Cardiac septum (tissue), 1 donor: ENCODE measurements around the gene CNST. TPM values are rescaled to one million over a fixed set of nuclear protein-coding genes. Genes with fewer than 3 reads are reported as not detected.
"Not testable (repeated sequence)": the region's sequence is repeated elsewhere in the genome, so short reads cannot be mapped to it uniquely, and the experiment has no call there.

Source experiments
- DNase-seq: peaks from one replicate; pipeline ENCODE4 v3.0.0-alpha.2; 2020; ENCODE audit warnings: low spot score
- intact Hi-C: fragments of 100-400 bp; cut with DNase I; formaldehyde crosslinking; loops from one replicate; pipeline ENCODE4 v1.14.0; 2022
- total RNA-seq: library from RNA; stranded (reverse); fragmentation: NEBNext Ultra II Directional; extraction: Animal tissue kit (Norgen Biotek cat#: 25700); gene quantifications from one replicate; pipeline ENCODE4 v1.2.1, GENCODE V29; 2021
- donor health status: DM: no; HTN: no; CAD: no.

CNST gene
- total RNA-seq, 1 donor from 2014 or later = 10.9 TPM

- intact Hi-C loops = loop anchor here (2.0 kb wide), 1 partner anchor 42 kb away; the partner anchor contains the start of genes CNST and TFB2M
- peak; percentile 83 for DNase-seq
These were observed 42.5 kb downstream of the CNST start for GRCh38 chr1:246608616-246609376.

DNA sequence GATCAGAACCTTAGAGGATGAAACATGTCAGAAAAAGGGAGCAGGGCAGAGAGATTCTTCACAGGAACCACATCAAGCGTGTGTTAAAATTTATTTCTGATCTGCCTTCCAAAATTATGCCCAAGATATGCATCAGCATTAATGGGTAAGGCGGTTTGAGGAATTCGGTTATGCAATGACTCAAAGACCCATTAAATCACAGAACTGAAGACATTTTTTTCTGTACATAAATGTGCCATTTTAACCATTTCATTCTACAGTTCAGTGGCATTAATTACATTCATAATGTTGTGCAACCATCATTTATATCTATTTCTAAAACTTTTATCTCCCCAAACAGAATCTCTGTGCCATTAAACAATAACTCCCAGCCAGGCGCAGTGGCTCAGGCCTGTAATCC is 43.4 kb downstream of the CNST start:
- intact Hi-C loops = loop anchor here (2.0 kb wide), 1 partner anchor 43 kb away; the partner anchor contains the start of genes CNST and TFB2M
- no peak for DNase-seq

DNA sequence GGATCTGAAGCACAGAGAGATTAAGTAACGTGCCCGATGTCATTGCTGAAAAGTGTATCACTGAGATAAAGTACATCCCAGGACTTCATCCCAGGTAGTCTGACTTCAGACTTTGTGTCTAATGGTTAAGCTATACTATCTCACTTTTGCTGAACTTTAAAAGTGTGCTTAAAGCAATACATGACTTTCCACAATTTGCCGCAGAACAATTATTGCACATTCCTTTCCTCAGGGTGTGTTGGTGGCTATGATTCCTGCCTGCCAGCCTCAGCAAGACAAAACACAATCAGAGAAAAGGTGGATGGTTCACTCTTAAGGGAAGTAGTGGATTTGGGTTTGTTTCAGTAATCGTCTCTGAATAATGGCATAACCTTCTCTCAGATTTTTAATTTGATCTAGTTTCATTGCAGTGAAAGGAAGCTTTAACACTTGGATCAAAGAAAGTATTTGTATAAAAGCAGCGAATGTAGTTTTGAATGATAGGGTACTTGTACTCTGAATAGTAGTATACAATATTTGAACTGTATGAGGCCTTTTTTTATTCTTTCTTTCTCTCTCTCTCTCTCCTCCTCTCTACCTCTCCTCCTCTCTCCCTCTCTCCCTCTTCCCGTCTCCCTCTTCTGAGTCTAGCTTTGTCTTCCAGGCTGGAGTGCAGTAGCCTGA is 47.0 kb downstream of the CNST start:
- intact Hi-C loops = no loop called here
- DNase-seq = no peak

GRCh38 chr1:246617156-246617555 is 50.9 kb downstream of the CNST start:
- intact Hi-C loops = no loop called here

GRCh38 chr1:246617768-246618167 is 51.5 kb downstream of the CNST start:
- intact Hi-C loops = no loop called here

More at GRCh38 chr1:246617156-246617555, 50.9 kb downstream of the CNST start:
- DNase-seq = no peak

GRCh38 chr1:246618240-246618808 is 52.1 kb downstream of the CNST start:
- intact Hi-C loops = no loop called here
- DNase-seq = no peak

More at GRCh38 chr1:246617768-246618167, 51.5 kb downstream of the CNST start:
- DNase-seq = no peak

GRCh38 chr1:246622035-246622652 is 55.9 kb downstream of the CNST start:
- intact Hi-C loops = no loop called here
- no peak for DNase-seq

GRCh38 chr1:246624091-246624490 is 57.8 kb downstream of the CNST start:
- intact Hi-C loops = no loop called here
- no peak for DNase-seq

- DNase-seq = no peak
- intact Hi-C loops = no loop called here
These were observed 62.8 kb downstream of the CNST start for GRCh38 chr1:246629030-246629429.

DNA sequence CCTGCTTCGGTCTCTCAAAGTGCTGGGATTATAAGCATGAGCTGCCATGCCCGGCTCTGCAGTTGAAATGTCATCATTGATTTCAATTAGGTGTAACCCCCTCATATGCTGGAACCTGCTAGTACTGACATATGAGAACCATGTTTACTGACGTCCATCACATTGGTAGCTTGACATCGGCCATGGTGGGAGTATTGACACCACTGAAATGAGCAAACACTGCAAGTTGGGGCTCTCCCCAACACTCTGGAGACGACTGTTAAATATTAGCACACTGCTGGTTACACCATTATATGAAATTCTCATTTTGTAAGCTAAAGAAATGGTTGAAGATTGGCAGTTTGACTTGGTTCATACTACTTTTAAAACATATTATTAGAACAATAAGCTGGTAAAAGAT is 63.7 kb downstream of the CNST start:
- intact Hi-C loops = no loop called here
- DNase-seq = no peak

GRCh38 chr1:246631426-246631825 is 65.2 kb downstream of the CNST start:
- intact Hi-C loops = no loop called here
- no peak for DNase-seq

DNA sequence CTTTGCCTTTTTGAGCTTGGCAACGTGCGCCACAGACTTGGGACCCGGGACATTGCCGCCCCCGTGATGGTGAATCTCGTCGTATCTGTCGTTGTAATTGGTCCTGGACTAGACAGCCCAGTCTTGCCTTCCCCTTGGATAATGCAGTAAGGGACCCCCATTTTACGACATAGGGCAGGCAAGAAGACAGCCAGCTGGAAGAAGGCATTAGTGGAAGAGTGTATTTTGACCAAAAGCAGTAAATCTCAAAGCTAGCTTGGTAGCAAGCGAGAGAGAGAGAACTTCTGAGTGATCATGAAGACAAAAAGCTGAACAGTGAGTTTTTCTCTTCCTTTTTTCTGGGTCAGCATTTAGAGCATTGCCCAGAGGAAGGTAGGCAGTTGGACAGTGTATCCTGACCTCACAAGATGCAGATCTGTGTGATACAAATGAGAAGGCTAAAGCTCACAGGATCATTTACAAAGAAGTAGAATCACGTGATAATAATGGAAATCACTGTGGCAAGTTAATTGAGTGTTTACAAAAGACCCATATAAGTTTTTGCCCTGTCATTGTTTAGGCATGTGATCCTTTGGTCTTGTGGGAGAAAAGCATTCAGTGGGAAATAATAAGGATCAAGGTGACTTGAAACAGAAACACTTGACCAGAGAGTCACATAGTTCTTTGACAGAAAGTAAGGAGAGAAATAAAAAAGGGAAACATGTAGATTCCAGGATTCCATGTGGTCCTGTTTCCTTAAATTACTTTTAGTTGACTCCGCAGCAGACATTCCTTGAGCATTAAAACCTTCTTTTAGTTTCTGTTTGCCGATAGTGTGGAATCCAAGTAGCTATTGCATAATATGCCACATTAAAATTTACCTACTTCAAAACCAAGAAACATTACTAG is 66.3 kb downstream of the CNST start:
- intact Hi-C loops = no loop called here

GRCh38 chr1:246634659-246635058 is 68.4 kb downstream of the CNST start:
- DNase-seq, intact Hi-C loops: not testable (repeated sequence)

More for the DNA sequence above, 66.3 kb downstream of the CNST start:
- no peak for DNase-seq

DNA sequence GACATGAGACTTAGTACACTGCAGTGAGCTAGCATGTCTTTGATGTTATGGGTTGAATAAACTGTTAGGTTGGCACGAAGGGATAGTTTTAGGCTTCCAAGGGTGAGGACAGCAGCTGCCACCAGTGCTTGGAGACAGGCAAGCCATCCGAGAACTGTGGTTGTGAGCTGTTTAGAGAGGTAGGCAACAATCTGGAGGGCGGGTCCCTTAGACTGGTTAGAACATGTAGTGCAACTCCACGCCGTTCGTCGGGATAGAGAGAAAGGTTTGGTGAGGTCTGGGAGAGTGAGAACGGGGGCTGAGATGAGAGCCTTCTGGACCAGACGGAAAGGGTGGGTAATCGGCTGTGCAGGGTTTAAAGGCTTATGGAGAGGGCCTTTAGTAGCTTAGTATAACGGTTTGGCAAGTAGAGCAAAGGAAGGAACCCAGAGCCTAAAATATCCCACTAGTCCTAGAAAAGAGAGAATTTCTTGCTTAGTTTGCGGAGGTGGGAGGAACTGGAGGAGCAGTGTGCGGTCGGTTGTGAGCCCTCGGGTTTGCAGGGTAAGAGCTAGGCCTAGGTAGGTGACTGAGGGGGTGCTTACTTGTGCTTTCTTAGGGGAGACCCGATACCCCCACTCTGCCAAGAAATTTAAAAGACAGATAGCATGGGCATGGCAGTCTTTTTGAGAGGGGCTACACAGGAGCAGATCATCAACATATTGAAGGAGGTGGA is 72.8 kb downstream of the CNST start:
- no peak for DNase-seq

GRCh38 chr1:246639732-246640131 is 73.5 kb downstream of the CNST start:
- DNase-seq = no peak
- intact Hi-C loops = no loop called here

More for the DNA sequence above, 72.8 kb downstream of the CNST start:
- intact Hi-C loops = no loop called here

DNA sequence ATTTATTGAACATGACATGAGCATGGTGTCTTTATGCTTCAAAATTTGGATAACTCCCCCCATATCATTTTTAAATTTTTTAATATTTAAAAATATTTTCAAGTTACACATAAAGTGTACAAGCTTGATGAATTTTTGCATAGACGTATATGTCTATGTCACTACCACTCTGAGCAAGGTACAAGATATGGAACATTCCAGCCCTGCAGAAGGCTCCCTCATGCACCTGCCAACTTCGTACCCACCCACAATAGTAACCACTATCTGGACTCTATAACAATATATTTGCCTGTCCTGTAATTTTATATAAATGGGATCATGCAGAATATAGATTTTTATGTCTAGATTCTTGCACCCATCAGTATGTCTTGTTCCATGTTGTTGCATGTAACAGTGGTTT is 74.5 kb downstream of the CNST start:
- intact Hi-C loops = no loop called here
- no peak for DNase-seq

- intact Hi-C loops = no loop called here
- no peak for DNase-seq
These were observed 75.1 kb downstream of the CNST start for GRCh38 chr1:246641394-246641793.

DNA sequence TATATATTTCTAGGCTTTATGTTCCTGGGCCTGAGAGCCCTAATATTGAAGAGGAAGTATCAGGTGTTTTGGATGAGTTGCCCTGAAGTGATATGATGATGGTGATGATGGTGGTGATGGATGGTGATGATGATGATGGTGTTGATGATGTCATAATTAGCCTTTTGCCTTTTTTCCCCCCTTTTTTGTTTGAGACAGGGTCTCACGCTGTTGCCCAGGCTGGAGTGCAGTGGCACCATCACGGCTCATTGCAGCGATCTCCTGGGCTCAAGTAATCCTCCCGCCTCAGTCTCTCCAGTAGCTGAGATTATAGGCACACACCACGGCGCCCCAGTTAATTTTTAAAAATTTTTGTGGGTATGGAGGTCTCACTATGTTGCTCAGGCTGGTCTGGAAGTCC is 76.5 kb downstream of the CNST start:
- intact Hi-C loops = no loop called here
- DNase-seq = no peak
